HepG2 (cell line): ENCODE measurements around the gene MISFA.

Source experiments
- NFRKB ChIP-seq: fragments of 450-650 bp; IDR thresholded peaks from 2 replicates; pipeline ENCODE4 v1.6.1; 2017
- ZNF547 ChIP-seq: sonication (generic); formaldehyde crosslinking; IDR thresholded peaks from 2 replicates; pipeline ENCODE4 v1.5.1; 2020; ENCODE audit warnings: mild to moderate bottlenecking, missing genetic modification reagents
- ZNF841 ChIP-seq: sonication (generic); formaldehyde crosslinking; IDR thresholded peaks from 2 replicates; pipeline ENCODE4 v1.8.1; 2023; ENCODE audit warnings: missing genetic modification reagents, borderline replicate concordance
- TF ChIP-seq, protein P1 (sequence below): sonication (generic); formaldehyde crosslinking; IDR thresholded peaks from 2 replicates; pipeline ENCODE4 v1.5.0; 2020; ENCODE audit warnings: mild to moderate bottlenecking, missing genetic modification reagents, moderate library complexity

DNA sequence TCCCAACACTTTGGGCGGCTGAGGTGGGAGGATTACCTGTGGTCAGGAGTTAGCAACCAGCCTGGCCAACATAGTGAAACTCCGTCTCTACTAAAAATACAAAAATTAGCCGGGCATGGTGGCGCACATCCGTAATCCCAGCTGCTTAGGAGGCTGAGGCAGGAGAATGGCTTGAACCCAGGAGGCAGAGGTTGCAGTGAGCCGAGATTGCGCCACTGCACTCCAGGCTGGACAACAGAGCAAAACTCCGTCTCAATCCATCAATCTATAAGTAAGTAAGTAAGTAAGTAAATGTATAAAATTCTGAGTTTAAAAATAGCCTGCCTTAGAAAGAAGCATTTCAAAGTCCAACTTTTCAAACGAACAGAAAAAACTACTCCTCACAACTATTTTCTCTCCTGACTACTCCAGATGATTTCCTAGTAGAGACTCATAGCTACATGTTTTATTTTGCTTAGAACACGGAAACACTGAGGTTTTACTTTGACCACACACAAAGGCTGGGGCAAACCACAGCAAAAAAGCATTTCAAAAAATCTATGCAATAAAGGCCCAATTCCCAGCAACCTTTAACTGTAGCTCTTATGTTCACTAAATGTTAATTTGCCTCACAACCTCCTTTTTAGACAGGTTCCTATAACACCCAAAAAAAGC, 18.2 kb downstream of the MISFA start:
- TF ChIP-seq NFRKB (no peak), ZNF841 (CRISPR knock-in tag) (no peak), ZNF547 (CRISPR knock-in tag) (no peak)
- TF ChIP-seq, protein P1, sequence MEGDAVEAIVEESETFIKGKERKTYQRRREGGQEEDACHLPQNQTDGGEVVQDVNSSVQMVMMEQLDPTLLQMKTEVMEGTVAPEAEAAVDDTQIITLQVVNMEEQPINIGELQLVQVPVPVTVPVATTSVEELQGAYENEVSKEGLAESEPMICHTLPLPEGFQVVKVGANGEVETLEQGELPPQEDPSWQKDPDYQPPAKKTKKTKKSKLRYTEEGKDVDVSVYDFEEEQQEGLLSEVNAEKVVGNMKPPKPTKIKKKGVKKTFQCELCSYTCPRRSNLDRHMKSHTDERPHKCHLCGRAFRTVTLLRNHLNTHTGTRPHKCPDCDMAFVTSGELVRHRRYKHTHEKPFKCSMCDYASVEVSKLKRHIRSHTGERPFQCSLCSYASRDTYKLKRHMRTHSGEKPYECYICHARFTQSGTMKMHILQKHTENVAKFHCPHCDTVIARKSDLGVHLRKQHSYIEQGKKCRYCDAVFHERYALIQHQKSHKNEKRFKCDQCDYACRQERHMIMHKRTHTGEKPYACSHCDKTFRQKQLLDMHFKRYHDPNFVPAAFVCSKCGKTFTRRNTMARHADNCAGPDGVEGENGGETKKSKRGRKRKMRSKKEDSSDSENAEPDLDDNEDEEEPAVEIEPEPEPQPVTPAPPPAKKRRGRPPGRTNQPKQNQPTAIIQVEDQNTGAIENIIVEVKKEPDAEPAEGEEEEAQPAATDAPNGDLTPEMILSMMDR (CRISPR knock-in tag): no peak
